ENCODE measurements around the gene IPO8. TPM values are rescaled to one million over a fixed set of nuclear protein-coding genes. Genes with fewer than 3 reads are reported as not detected.

The IPO8 gene
- total and polyA plus RNA-seq, 2 of the 8 experiments (the other 6 are each of a cell fraction or from before 2014, with no cell fraction given): 7.2 to 59.8 TPM

GRCh38 chr12:30631740-30632139 lies 63.9 kb downstream of the IPO8 start:
- no peak overlapping the region for H3K4me2 ChIP-seq (ENCODE audit: insufficient read depth in 1 of 2, low read depth in 2 of 2, low read length in 2 of 2)
- no peaks in the 10 kb centered on the region for H3K23me2 ChIP-seq (ENCODE audit: low read depth, low read length)
- no peak overlapping the region for H3K4ac ChIP-seq (replicated peaks; ENCODE audit: insufficient read length, low read depth, low read length)
- DNase-seq (ENCODE audit: low read depth in 1 of 2, low spot score in 2 of 2): no peak
- H2BK15ac ChIP-seq (ENCODE audit: low read length): no peak overlapping the region
- no peak overlapping the region for H4K5ac ChIP-seq (ENCODE audit: insufficient read length, low read depth, low read length)
- H3K27ac ChIP-seq (ENCODE audit: low read depth, low read length): no peak overlapping the region
- no peaks in the 10 kb centered on the region for H3K9me3 ChIP-seq (ENCODE audit: insufficient read depth in 2 of 2, low read depth in 1 of 2, low read length in 1 of 2)
- H3K9ac ChIP-seq (replicated peaks in 1 of 4; ENCODE audit: extremely low read depth in 1 of 4, low read depth in 3 of 4, low read length in 3 of 4): no peak overlapping the region
- H3K4me3 ChIP-seq (ENCODE audit: extremely low read depth in 1 of 4, insufficient read depth in 2 of 4, low read depth in 3 of 4, low read length in 4 of 4): no peak overlapping the region
- no peak overlapping the region for H2AFZ ChIP-seq (ENCODE audit: low read length)
- H3K18ac ChIP-seq (ENCODE audit: extremely low read depth, low read length): no peak overlapping the region
- 87% methylated on average over 6 of the region's 6 CpGs; no CpG with 5 or more reads in 1 of the 2 experiments for WGBS, 2 experiments (ENCODE audit: extremely low coverage in 1 of 2, insufficient coverage in 1 of 2, insufficient read length in 1 of 2, insufficient replicate concordance in 2 of 2, low coverage in 1 of 2, low lambda C conversion rate in 2 of 2, missing lambda C conversion rate in 1 of 2)
- no peaks in the 10 kb centered on the region for H3K79me2 ChIP-seq (ENCODE audit: control insufficient read depth in 1 of 2, insufficient read depth in 2 of 2, low read length in 2 of 2)
- FAIRE-seq: no peak
- no peaks in the 10 kb centered on the region for H3K27me3 ChIP-seq (replicated peaks in 1 of 4; ENCODE audit: control insufficient read depth in 3 of 4, extremely low read depth in 1 of 4, insufficient read depth in 3 of 4, low read length in 3 of 4)
- H3K79me1 ChIP-seq (ENCODE audit: low read depth, low read length): no peaks in the 10 kb centered on the region
- H3K36me3 ChIP-seq (ENCODE audit: control insufficient read depth in 2 of 4, insufficient read depth in 4 of 4, low read length in 3 of 4): peaks cover 0 to 9% (median 7%) of the 10 kb centered on the region in 4 experiments; a peak in 5 of 8 replicates
- H3K4me1 ChIP-seq (replicated peaks in 1 of 4; ENCODE audit: control insufficient read depth in 3 of 4, insufficient read depth in 4 of 4, low read length in 3 of 4): no peaks in the 10 kb centered on the region
- peaks cover 0 to 3% of the 10 kb centered on the region in 2 experiments for H4K20me1 ChIP-seq (replicated peaks in 1 of 2; ENCODE audit: control insufficient read depth in 1 of 2, insufficient read depth in 2 of 2, low read length in 2 of 2)
- H2BK12ac ChIP-seq (ENCODE audit: low read depth, low read length): no peak overlapping the region
- no peak overlapping the region for H2BK120ac ChIP-seq (replicated peaks; ENCODE audit: low read depth, low read length)
- ChIA-PET CTCF (ENCODE audit: partially characterized antibody) (interaction anchor here (0.6 to 1.4 kb wide), 3 partner anchors 9 to 1362 kb away, joined by 3 to 4 read pairs (median 4); no protein-coding TSS in a partner anchor), POLR2A (ENCODE audit: partially characterized antibody) (no interaction called here)
- no peak overlapping the region for H2AK5ac ChIP-seq (ENCODE audit: low read depth, low read length)
- no peak overlapping the region for H4K91ac ChIP-seq (replicated peaks; ENCODE audit: insufficient read length, low read length)
- H4K8ac ChIP-seq (ENCODE audit: extremely low read depth, insufficient read depth, low read length): no peak overlapping the region; the same call in 1 of the 2 replicates
- no peak overlapping the region for H3K14ac ChIP-seq (ENCODE audit: insufficient read length)
- H3K23ac ChIP-seq (ENCODE audit: insufficient read length): no peak overlapping the region
- H3K56ac ChIP-seq (replicated peaks; ENCODE audit: insufficient read length, low read depth, low read length): no peak overlapping the region
- H2BK20ac ChIP-seq (ENCODE audit: low read length): no peak overlapping the region
- no peak overlapping the region for H2BK5ac ChIP-seq (ENCODE audit: low read depth, low read length)
- TF ChIP-seq TEAD4 (IDR thresholded peaks at IDR 0.05; ENCODE audit: low read depth, low read length) (no peak), EP300 (IDR thresholded peaks at IDR 0.05; ENCODE audit: borderline replicate concordance in 1 of 2, low read depth in 2 of 2, low read length in 2 of 2) (no peak)
